HepG2 (cell line): ENCODE data around the gene FOSB. TPM values are rescaled to one million over a fixed set of nuclear protein-coding genes. Genes with fewer than 3 reads are reported as not detected.

ENCODE experiments used
- ETS1 ChIP-seq: sonication (generic); formaldehyde crosslinking; IDR thresholded peaks from 2 replicates; pipeline ENCODE4 v1.4.0; 2020; ENCODE audit warnings: missing genetic modification reagents
- HDAC2 ChIP-seq: sonication (generic); formaldehyde crosslinking; IDR thresholded peaks from 2 replicates; pipeline ENCODE4 v1.4.0; 2020; ENCODE audit warnings: missing genetic modification reagents
- IKZF5 ChIP-seq: IDR thresholded peaks from 2 replicates; pipeline ENCODE4 v1.6.1; 2018; ENCODE audit warnings: missing genetic modification reagents, mild to moderate bottlenecking, missing compliant biosample characterization
- KLF11 ChIP-seq: IDR thresholded peaks from 2 replicates; pipeline ENCODE4 v1.6.1; 2016; ENCODE audit warnings: missing compliant biosample characterization
- KLF16 ChIP-seq, 2 experiments: sonication (generic) in 1 of 2; formaldehyde crosslinking in 1 of 2; IDR thresholded peaks; 2 replicates each; pipeline versions ENCODE4 v1.6.1 to v1.8.0; 2016 to 2023; ENCODE audit warnings: missing genetic modification reagents in 2 of 2, missing compliant biosample characterization in 1 of 2
- MAX ChIP-seq: IDR thresholded peaks from 2 replicates; pipeline ENCODE4 v1.6.1; 2012; ENCODE audit warnings: inconsistent platforms
- PHF21A ChIP-seq: sonication (generic); formaldehyde crosslinking; IDR thresholded peaks from 2 replicates; pipeline ENCODE4 v1.5.0; 2020; ENCODE audit warnings: mild to moderate bottlenecking, missing genetic modification reagents
- PRDM4 ChIP-seq: sonication (generic); formaldehyde crosslinking; IDR thresholded peaks from 2 replicates; pipeline ENCODE4 v1.9.0; 2021; ENCODE audit warnings: missing genetic modification reagents, borderline replicate concordance
- TAF15 ChIP-seq: fragments of 200-400 bp; formaldehyde crosslinking; IDR thresholded peaks from one replicate; pipeline ENCODE4 v1.6.1; 2018; ENCODE audit warnings: mild to moderate bottlenecking, low read depth, low read length; ENCODE audit not compliant: poor library complexity, severe bottlenecking
- TGIF2 ChIP-seq: IDR thresholded peaks from 2 replicates; pipeline ENCODE4 v1.6.1; 2016; ENCODE audit warnings: control low read depth, missing compliant biosample characterization
- UBTF ChIP-seq: sonication (generic); formaldehyde crosslinking; IDR thresholded peaks from 2 replicates; pipeline ENCODE4 v1.4.0; 2020; ENCODE audit warnings: mild to moderate bottlenecking, missing genetic modification reagents
- ZBTB20 ChIP-seq: sonication (generic); formaldehyde crosslinking; IDR thresholded peaks from 2 replicates; pipeline ENCODE4 v1.8.1; 2023; ENCODE audit warnings: missing genetic modification reagents, low read depth, mild to moderate bottlenecking, borderline replicate concordance
- ZHX1 ChIP-seq: sonication (generic); formaldehyde crosslinking; IDR thresholded peaks from 2 replicates; pipeline ENCODE4 v1.8.1; 2022; ENCODE audit warnings: low read depth, mild to moderate bottlenecking, missing genetic modification reagents
- ZNF251 ChIP-seq: sonication (generic); formaldehyde crosslinking; IDR thresholded peaks from 2 replicates; pipeline ENCODE4 v1.9.0; 2021; ENCODE audit warnings: mild to moderate bottlenecking, missing genetic modification reagents
- ZNF878 ChIP-seq: sonication (generic); formaldehyde crosslinking; IDR thresholded peaks from 2 replicates; pipeline ENCODE4 v1.8.1; 2023; ENCODE audit warnings: mild to moderate bottlenecking, missing genetic modification reagents, moderate library complexity
- polyA plus RNA-seq, 8 experiments: library from polyadenylated mRNA; depleted of rRNA in 3 of 8; stranded (reverse) in 7 of 8; unstranded in 1 of 8; fragments of >200 nt; fragmentation: Illumina TruSeq in 4 of 8; extraction: Trizol in 4 of 8; gene quantifications; 2 replicates each; pipeline versions ENCODE4 v1.2.1 to v1.2.3, GENCODE V29; 2011 to 2016; ENCODE audit warnings: low read depth in 4 of 8, missing spikeins in 1 of 8, mixed read lengths in 1 of 8; ENCODE audit not compliant: insufficient read depth in 1 of 8
- total RNA-seq, 5 experiments: library from RNA; depleted of rRNA; stranded (reverse); fragments of >200 nt; fragmentation: Illumina TruSeq; extraction: Trizol; gene quantifications; 2 replicates each; pipeline ENCODE4 v1.2.3, GENCODE V29; 2016; ENCODE audit warnings: low read depth in 1 of 5
- TF ChIP-seq, protein P1 (sequence below): sonication (generic); formaldehyde crosslinking; conservative IDR thresholded peaks from 2 replicates; pipeline ENCODE4 v1.8.0; 2022; ENCODE audit warnings: low read depth, missing genetic modification reagents

FOSB gene
- total and polyA plus RNA-seq, 2 of the 13 experiments (the other 11 are each of a cell fraction or from before 2014, with no cell fraction given) = 2.8 to 6.0 TPM

DNA sequence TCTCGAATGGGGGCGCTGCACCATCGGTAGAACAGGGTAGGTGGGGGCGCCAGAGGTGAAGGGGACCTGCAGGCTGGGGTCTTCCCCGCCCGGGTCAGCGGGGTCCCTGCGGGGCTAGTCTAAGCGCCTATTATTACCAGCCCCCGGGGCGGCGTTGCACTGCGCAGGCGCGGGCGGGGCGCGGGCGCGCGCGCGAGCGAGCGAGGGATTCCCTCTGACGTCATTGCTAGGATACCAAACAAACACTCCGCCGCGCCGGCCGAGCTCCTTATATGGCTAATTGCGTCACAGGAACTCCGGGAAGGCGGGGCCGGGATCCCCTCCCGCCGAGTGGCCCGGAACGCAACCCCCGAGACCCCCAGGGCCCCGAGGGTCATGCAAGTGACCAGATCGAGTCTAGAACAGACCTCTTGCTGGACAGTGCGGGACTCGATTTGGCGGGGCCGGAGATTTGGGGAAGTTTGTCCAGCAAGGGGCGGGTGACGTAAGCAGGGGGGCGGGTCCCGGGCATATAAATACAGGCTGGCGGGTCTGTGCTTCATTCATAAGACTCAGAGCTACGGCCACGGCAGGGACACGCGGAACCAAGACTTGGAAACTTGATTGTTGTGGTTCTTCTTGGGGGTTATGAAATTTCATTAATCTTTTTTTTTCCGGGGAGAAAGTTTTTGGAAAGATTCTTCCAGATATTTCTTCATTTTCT lies at the start of gene FOSB (continued):
- TF ChIP-seq MAX (peak; percentile 43; the same call in 1 of the 2 replicates), KLF11 (CRISPR knock-in tag) (peak; percentile 52; the same call in 1 of the 2 replicates), TAF15 (peak; percentile 30), KLF16 (CRISPR knock-in tag; IDR thresholded peaks at IDR 0.05) (peak in 1 of 2 experiments; percentile 97; a peak in 2 of 4 replicates), PHF21A (peak; percentile 45; the same call in 1 of the 2 replicates), IKZF5 (CRISPR knock-in tag) (peak; percentile 72), ZBTB20 (CRISPR knock-in tag) (no peak), UBTF (no peak), ZHX1 (CRISPR knock-in tag) (no peak), ZNF251 (no peak), ETS1 (no peak), HDAC2 (0 out of 2 replicates have a peak, but pooled peaks have one; percentile 10), PRDM4 (no peak), TGIF2 (no peak), ZNF878 (0 out of 2 replicates have a peak, but pooled peaks have one; percentile 17)
- TF ChIP-seq, protein P1, sequence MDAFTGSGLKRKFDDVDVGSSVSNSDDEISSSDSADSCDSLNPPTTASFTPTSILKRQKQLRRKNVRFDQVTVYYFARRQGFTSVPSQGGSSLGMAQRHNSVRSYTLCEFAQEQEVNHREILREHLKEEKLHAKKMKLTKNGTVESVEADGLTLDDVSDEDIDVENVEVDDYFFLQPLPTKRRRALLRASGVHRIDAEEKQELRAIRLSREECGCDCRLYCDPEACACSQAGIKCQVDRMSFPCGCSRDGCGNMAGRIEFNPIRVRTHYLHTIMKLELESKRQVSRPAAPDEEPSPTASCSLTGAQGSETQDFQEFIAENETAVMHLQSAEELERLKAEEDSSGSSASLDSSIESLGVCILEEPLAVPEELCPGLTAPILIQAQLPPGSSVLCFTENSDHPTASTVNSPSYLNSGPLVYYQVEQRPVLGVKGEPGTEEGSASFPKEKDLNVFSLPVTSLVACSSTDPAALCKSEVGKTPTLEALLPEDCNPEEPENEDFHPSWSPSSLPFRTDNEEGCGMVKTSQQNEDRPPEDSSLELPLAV = no peak
